WTC11 (cell line): Measurements from ENCODE around the gene RNF39. TPM values are rescaled to one million over a fixed set of nuclear protein-coding genes. Genes with fewer than 3 reads are reported as not detected.
"Not testable (repeated sequence)": the region's sequence is repeated elsewhere in the genome, so short reads cannot be mapped to it uniquely, and the experiment has no call there.

Experiments
- ATAC-seq: fragments of 200-7000 bp; cut with Tn5 transposase; 2 replicates; pipeline ENCODE4 v1.10.0; 2021; ENCODE audit warnings: mild to moderate bottlenecking, moderate library complexity
- CTCF ChIA-PET: fragments of 300-600 bp; sonication (Branson Sonifier 250); formaldehyde crosslinking; loops from one replicate; lab custom pipeline; 2021; ENCODE audit warnings: antibody characterized with exemption; lab: Charles Lee
- POLR2A ChIA-PET: fragments of 350-600 bp; sonication (Branson Sonifier 250); formaldehyde crosslinking; loops from one replicate; lab custom pipeline; 2021; ENCODE audit warnings: antibody characterized with exemption; lab: Charles Lee
- DNase-seq: peaks from one replicate; pipeline ENCODE4 v3.0.0; 2021; ENCODE audit warnings: low spot score
- H3K27ac Mint-ChIP-seq: 2 replicates; pipeline ENCODE4 v1.8.0; 2021; ENCODE audit warnings: mixed read lengths
- H3K27me3 Mint-ChIP-seq: 2 replicates; pipeline ENCODE4 v1.8.0; 2021; ENCODE audit warnings: low read depth, mild to moderate bottlenecking, moderate library complexity, mixed read lengths
- H3K36me3 Mint-ChIP-seq: 2 replicates; pipeline ENCODE4 v1.8.0; 2021; ENCODE audit warnings: mixed read lengths
- H3K4me1 Mint-ChIP-seq: 2 replicates; pipeline ENCODE4 v1.8.0; 2022; ENCODE audit warnings: mixed read lengths
- H3K4me3 Mint-ChIP-seq: 2 replicates; pipeline ENCODE4 v1.8.0; 2021; ENCODE audit warnings: mild to moderate bottlenecking, moderate library complexity, mixed read lengths
- H3K9me3 Mint-ChIP-seq: 2 replicates; pipeline ENCODE4 v1.8.0; 2021; ENCODE audit warnings: mixed read lengths
- CBFB ChIP-seq: sonication (generic); formaldehyde crosslinking; IDR thresholded peaks from 2 replicates; pipeline ENCODE4 v1.8.1; 2022; ENCODE audit warnings: mild to moderate bottlenecking, low read depth, missing genetic modification reagents
- GABPB1 ChIP-seq: sonication (generic); formaldehyde crosslinking; IDR thresholded peaks from 2 replicates; pipeline ENCODE4 v1.8.1; 2023; ENCODE audit warnings: mild to moderate bottlenecking, missing genetic modification reagents
- MYBL2 ChIP-seq: sonication (generic); formaldehyde crosslinking; IDR thresholded peaks from 2 replicates; pipeline ENCODE4 v1.8.1; 2023; ENCODE audit warnings: mild to moderate bottlenecking, moderate library complexity, missing genetic modification reagents
- TEAD1 ChIP-seq: sonication (generic); formaldehyde crosslinking; IDR thresholded peaks from 2 replicates; pipeline ENCODE4 v1.8.0; 2022; ENCODE audit warnings: mild to moderate bottlenecking, missing genetic modification reagents
- ZNF138 ChIP-seq: sonication (generic); formaldehyde crosslinking; conservative IDR thresholded peaks from 2 replicates; pipeline ENCODE4 v1.8.1; 2022; ENCODE audit warnings: mild to moderate bottlenecking, moderate library complexity, missing genetic modification reagents
- total RNA-seq: library from RNA; stranded (reverse); gene quantifications from 3 replicates; pipeline ENCODE4 v1.2.3, GENCODE V29; 2021
- TF ChIP-seq, protein P1 (sequence below): sonication (generic); formaldehyde crosslinking; IDR thresholded peaks from 2 replicates; pipeline ENCODE4 v1.8.0; 2023; ENCODE audit warnings: mild to moderate bottlenecking, missing genetic modification reagents
- TF ChIP-seq, protein P2 (sequence below): sonication (generic); formaldehyde crosslinking; IDR thresholded peaks from 2 replicates; pipeline ENCODE4 v1.8.1; 2023; ENCODE audit warnings: mild to moderate bottlenecking, missing genetic modification reagents
- TF ChIP-seq, protein P3 (sequence below): sonication (generic); formaldehyde crosslinking; IDR thresholded peaks from 2 replicates; pipeline ENCODE4 v1.8.1; 2023; ENCODE audit warnings: mild to moderate bottlenecking, moderate library complexity, missing genetic modification reagents
- TF ChIP-seq, protein P4 (sequence below): sonication (generic); formaldehyde crosslinking; IDR thresholded peaks from 2 replicates; pipeline ENCODE4 v1.8.1; 2023; ENCODE audit warnings: mild to moderate bottlenecking, missing genetic modification reagents
- TF ChIP-seq, protein P5 (sequence below): fragments of 250-450 bp; sonication (Bioruptor Pico); IDR thresholded peaks from 2 replicates; pipeline ENCODE4 v1.9.0; 2021; ENCODE audit warnings: mild to moderate bottlenecking
- TF ChIP-seq, protein P6 (sequence below): sonication (generic); formaldehyde crosslinking; IDR thresholded peaks from 2 replicates; pipeline ENCODE4 v1.8.1; 2022; ENCODE audit warnings: mild to moderate bottlenecking, moderate library complexity, missing genetic modification reagents

The RNF39 gene
- total RNA-seq, 1 experiment from 2014 or later, result 5.1 TPM

DNA sequence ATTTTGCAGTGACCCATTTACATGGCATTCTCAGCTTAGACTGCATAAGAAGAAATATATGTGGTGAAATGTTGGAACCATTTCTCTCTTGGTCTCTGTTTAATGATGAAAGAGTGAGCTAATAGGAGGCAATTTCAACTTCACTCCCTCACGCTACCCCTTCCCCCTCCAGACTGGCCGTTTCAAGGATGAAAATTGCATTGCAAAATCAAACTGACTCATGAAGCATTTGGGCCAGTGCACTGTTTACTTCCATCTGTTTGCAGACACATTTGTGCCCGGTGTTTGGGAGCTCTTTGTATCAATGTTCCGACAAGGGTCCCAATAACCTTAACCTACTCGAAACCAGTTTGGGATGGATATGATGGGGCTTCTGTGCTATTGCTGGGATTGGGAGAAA, 42.1 kb downstream of the RNF39 start:
- ATAC-seq, H3K4me3 Mint-ChIP-seq, H3K9me3 Mint-ChIP-seq, H3K27ac Mint-ChIP-seq, H3K27me3 Mint-ChIP-seq, CTCF ChIA-PET, H3K4me1 Mint-ChIP-seq, H3K36me3 Mint-ChIP-seq, DNase-seq, POLR2A ChIA-PET: not testable (repeated sequence)
- TF ChIP-seq GABPB1 (CRISPR knock-in tag), result peak; percentile 82

DNA sequence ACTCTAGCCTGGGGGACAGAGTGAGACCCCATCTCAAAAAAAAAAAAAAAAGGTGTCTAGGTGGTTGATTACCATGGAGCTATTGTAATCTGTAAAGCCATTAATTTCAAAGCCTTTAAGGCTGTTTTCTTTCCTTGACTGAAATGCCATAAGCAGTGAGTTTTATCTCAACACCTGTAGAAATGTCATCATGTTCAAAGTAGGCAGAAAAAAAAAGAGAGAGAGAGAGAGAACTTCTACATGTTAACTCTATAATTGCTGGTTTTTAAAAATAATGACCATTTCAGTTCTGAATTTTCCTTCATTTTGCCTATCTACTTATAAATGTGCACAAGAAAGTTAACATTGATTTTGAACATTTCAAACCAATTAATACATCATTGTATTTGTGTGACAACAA, 44.2 kb downstream of the RNF39 start:
- no peak overlapping the region for H3K4me3 Mint-ChIP-seq
- POLR2A ChIA-PET, result no interaction called here
- CTCF ChIA-PET, result interaction anchor here (0.7 kb wide), 1 partner anchor 137 kb away, joined by 3 read pairs; no protein-coding TSS in a partner anchor

More for the DNA sequence above, 44.2 kb downstream of the RNF39 start:
- H3K27ac Mint-ChIP-seq, result no peak overlapping the region
- no peaks in the 10 kb centered on the region for H3K27me3 Mint-ChIP-seq
- H3K4me1 Mint-ChIP-seq, result no peaks in the 10 kb centered on the region; the same call in 1 of the 2 replicates
- H3K9me3 Mint-ChIP-seq, result no peaks in the 10 kb centered on the region
- DNase-seq, result no peak
- TF ChIP-seq, protein P1, sequence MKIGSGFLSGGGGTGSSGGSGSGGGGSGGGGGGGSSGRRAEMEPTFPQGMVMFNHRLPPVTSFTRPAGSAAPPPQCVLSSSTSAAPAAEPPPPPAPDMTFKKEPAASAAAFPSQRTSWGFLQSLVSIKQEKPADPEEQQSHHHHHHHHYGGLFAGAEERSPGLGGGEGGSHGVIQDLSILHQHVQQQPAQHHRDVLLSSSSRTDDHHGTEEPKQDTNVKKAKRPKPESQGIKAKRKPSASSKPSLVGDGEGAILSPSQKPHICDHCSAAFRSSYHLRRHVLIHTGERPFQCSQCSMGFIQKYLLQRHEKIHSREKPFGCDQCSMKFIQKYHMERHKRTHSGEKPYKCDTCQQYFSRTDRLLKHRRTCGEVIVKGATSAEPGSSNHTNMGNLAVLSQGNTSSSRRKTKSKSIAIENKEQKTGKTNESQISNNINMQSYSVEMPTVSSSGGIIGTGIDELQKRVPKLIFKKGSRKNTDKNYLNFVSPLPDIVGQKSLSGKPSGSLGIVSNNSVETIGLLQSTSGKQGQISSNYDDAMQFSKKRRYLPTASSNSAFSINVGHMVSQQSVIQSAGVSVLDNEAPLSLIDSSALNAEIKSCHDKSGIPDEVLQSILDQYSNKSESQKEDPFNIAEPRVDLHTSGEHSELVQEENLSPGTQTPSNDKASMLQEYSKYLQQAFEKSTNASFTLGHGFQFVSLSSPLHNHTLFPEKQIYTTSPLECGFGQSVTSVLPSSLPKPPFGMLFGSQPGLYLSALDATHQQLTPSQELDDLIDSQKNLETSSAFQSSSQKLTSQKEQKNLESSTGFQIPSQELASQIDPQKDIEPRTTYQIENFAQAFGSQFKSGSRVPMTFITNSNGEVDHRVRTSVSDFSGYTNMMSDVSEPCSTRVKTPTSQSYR (CRISPR knock-in tag), result no peak
- TF ChIP-seq TEAD1 (CRISPR knock-in tag) (no peak), MYBL2 (CRISPR knock-in tag) (no peak), ZNF138 (CRISPR knock-in tag) (no peak), CBFB (CRISPR knock-in tag) (no peak)
- TF ChIP-seq, protein P2, sequence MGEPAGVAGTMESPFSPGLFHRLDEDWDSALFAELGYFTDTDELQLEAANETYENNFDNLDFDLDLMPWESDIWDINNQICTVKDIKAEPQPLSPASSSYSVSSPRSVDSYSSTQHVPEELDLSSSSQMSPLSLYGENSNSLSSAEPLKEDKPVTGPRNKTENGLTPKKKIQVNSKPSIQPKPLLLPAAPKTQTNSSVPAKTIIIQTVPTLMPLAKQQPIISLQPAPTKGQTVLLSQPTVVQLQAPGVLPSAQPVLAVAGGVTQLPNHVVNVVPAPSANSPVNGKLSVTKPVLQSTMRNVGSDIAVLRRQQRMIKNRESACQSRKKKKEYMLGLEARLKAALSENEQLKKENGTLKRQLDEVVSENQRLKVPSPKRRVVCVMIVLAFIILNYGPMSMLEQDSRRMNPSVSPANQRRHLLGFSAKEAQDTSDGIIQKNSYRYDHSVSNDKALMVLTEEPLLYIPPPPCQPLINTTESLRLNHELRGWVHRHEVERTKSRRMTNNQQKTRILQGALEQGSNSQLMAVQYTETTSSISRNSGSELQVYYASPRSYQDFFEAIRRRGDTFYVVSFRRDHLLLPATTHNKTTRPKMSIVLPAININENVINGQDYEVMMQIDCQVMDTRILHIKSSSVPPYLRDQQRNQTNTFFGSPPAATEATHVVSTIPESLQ (CRISPR knock-in tag), result no peak
- TF ChIP-seq, protein P3, sequence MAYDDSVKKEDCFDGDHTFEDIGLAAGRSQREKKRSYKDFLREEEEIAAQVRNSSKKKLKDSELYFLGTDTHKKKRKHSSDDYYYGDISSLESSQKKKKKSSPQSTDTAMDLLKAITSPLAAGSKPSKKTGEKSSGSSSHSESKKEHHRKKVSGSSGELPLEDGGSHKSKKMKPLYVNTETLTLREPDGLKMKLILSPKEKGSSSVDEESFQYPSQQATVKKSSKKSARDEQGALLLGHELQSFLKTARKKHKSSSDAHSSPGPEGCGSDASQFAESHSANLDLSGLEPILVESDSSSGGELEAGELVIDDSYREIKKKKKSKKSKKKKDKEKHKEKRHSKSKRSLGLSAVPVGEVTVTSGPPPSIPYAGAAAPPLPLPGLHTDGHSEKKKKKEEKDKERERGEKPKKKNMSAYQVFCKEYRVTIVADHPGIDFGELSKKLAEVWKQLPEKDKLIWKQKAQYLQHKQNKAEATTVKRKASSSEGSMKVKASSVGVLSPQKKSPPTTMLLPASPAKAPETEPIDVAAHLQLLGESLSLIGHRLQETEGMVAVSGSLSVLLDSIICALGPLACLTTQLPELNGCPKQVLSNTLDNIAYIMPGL (CRISPR knock-in tag), result no peak
- TF ChIP-seq, protein P4, sequence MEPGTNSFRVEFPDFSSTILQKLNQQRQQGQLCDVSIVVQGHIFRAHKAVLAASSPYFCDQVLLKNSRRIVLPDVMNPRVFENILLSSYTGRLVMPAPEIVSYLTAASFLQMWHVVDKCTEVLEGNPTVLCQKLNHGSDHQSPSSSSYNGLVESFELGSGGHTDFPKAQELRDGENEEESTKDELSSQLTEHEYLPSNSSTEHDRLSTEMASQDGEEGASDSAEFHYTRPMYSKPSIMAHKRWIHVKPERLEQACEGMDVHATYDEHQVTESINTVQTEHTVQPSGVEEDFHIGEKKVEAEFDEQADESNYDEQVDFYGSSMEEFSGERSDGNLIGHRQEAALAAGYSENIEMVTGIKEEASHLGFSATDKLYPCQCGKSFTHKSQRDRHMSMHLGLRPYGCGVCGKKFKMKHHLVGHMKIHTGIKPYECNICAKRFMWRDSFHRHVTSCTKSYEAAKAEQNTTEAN (CRISPR knock-in tag), result no peak
- TF ChIP-seq, protein P5, sequence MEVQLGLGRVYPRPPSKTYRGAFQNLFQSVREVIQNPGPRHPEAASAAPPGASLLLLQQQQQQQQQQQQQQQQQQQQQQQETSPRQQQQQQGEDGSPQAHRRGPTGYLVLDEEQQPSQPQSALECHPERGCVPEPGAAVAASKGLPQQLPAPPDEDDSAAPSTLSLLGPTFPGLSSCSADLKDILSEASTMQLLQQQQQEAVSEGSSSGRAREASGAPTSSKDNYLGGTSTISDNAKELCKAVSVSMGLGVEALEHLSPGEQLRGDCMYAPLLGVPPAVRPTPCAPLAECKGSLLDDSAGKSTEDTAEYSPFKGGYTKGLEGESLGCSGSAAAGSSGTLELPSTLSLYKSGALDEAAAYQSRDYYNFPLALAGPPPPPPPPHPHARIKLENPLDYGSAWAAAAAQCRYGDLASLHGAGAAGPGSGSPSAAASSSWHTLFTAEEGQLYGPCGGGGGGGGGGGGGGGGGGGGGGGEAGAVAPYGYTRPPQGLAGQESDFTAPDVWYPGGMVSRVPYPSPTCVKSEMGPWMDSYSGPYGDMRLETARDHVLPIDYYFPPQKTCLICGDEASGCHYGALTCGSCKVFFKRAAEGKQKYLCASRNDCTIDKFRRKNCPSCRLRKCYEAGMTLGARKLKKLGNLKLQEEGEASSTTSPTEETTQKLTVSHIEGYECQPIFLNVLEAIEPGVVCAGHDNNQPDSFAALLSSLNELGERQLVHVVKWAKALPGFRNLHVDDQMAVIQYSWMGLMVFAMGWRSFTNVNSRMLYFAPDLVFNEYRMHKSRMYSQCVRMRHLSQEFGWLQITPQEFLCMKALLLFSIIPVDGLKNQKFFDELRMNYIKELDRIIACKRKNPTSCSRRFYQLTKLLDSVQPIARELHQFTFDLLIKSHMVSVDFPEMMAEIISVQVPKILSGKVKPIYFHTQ (CRISPR knock-in tag), result no peak
- TF ChIP-seq, protein P6, sequence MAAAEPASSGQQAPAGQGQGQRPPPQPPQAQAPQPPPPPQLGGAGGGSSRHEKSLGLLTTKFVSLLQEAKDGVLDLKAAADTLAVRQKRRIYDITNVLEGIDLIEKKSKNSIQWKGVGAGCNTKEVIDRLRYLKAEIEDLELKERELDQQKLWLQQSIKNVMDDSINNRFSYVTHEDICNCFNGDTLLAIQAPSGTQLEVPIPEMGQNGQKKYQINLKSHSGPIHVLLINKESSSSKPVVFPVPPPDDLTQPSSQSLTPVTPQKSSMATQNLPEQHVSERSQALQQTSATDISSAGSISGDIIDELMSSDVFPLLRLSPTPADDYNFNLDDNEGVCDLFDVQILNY (CRISPR knock-in tag), result no peak
- TF ChIP-seq, all 79 proteins: peak for 0
- ATAC-seq, result no peak
- H3K36me3 Mint-ChIP-seq, result no peaks in the 10 kb centered on the region
